HG02763 (cell line): ENCODE data around the gene PRAMEF5.
"Not testable (repeated sequence)": the region's sequence is repeated elsewhere in the genome, so short reads cannot be mapped to it uniquely, and the experiment has no call there.

Source experiments
- ATAC-seq: cut with Tn5 transposase; IDR thresholded peaks from one replicate; pipeline ENCODE4 v1.9.1; 2021; ENCODE audit warnings: mild to moderate bottlenecking, moderate library complexity; ENCODE audit not compliant: unreplicated experiment

The PRAMEF5 gene

GRCh38 chr1:13265124-13265523, 11.1 kb downstream of the PRAMEF5 start:
- ATAC-seq = not testable (repeated sequence)

GRCh38 chr1:13277016-13277415, 23.0 kb downstream of the PRAMEF5 start:
- ATAC-seq = not testable (repeated sequence)

GRCh38 chr1:13279617-13280016, 25.6 kb downstream of the PRAMEF5 start:
- ATAC-seq = not testable (repeated sequence)

- ATAC-seq = not testable (repeated sequence)
These were observed 31.0 kb downstream of the PRAMEF5 start, which contains the start of gene PRAMEF8 for GRCh38 chr1:13285037-13285436. PRAMEF8 (minus strand) TSS chr1:13285137; CDS start chr1:13284091, 1,046 bp downstream.

GRCh38 chr1:13289030-13289429, 35.0 kb downstream of the PRAMEF5 start:
- ATAC-seq = not testable (repeated sequence)

- ATAC-seq = not testable (repeated sequence)
These were observed 43.4 kb downstream of the PRAMEF5 start for GRCh38 chr1:13297216-13297931.

GRCh38 chr1:13298699-13299098, 44.7 kb downstream of the PRAMEF5 start:
- not testable (repeated sequence) for ATAC-seq

GRCh38 chr1:13302197-13302596, 48.2 kb downstream of the PRAMEF5 start:
- not testable (repeated sequence) for ATAC-seq

- not testable (repeated sequence) for ATAC-seq
These were observed 49.2 kb downstream of the PRAMEF5 start, which contains the start of gene PRAMEF33 for GRCh38 chr1:13303239-13303638. PRAMEF33 (plus strand) TSS chr1:13303539; CDS start chr1:13305955, 2,416 bp downstream.
